Endothelial cell (in vitro differentiated cells): ENCODE measurements around the gene RBM5. TPM values are rescaled to one million over a fixed set of nuclear protein-coding genes. Genes with fewer than 3 reads are reported as not detected.

ENCODE experiments used
- DNase-seq: peaks from one replicate; pipeline ENCODE4 v3.0.0; 2021; ENCODE audit warnings: low spot score
- H3K27ac Mint-ChIP-seq: one replicate; pipeline ENCODE4 v1.8.0; 2021; ENCODE audit warnings: mixed read lengths, inconsistent platforms; ENCODE audit not compliant: unreplicated experiment
- H3K27me3 Mint-ChIP-seq: one replicate; pipeline ENCODE4 v1.8.0; 2021; ENCODE audit warnings: mild to moderate bottlenecking, moderate library complexity, mixed read lengths, inconsistent platforms; ENCODE audit not compliant: unreplicated experiment
- H3K36me3 Mint-ChIP-seq: one replicate; pipeline ENCODE4 v1.8.0; 2021; ENCODE audit warnings: mild to moderate bottlenecking, low read depth, mixed read lengths, inconsistent platforms; ENCODE audit not compliant: unreplicated experiment
- H3K4me1 Mint-ChIP-seq: one replicate; pipeline ENCODE4 v1.8.0; 2021; ENCODE audit warnings: mild to moderate bottlenecking, mixed read lengths, inconsistent platforms; ENCODE audit not compliant: unreplicated experiment
- H3K4me3 Mint-ChIP-seq: one replicate; pipeline ENCODE4 v1.8.0; 2021; ENCODE audit warnings: mild to moderate bottlenecking, mixed read lengths, inconsistent platforms; ENCODE audit not compliant: unreplicated experiment
- H3K9me3 Mint-ChIP-seq: one replicate; pipeline ENCODE4 v1.8.0; 2021; ENCODE audit warnings: mixed read lengths, inconsistent platforms; ENCODE audit not compliant: unreplicated experiment
- total RNA-seq: library from RNA; stranded (reverse); fragmentation: NEBNext Ultra II Directional; extraction: Animal tissue kit (Norgen Biotek cat#: 25700); gene quantifications from one replicate; pipeline ENCODE4 v1.2.1, GENCODE V29; 2021; ENCODE audit not compliant: unreplicated experiment
- TF ChIP-seq, protein P1 (sequence below): fragments of 200-600 bp; sonication (generic); IDR thresholded peaks from one replicate; pipeline ENCODE4 v1.5.0; 2021; ENCODE audit warnings: antibody characterized with exemption; ENCODE audit not compliant: unreplicated experiment

The RBM5 gene
- total RNA-seq, 1 donor from 2014 or later, result 219 TPM

DNA sequence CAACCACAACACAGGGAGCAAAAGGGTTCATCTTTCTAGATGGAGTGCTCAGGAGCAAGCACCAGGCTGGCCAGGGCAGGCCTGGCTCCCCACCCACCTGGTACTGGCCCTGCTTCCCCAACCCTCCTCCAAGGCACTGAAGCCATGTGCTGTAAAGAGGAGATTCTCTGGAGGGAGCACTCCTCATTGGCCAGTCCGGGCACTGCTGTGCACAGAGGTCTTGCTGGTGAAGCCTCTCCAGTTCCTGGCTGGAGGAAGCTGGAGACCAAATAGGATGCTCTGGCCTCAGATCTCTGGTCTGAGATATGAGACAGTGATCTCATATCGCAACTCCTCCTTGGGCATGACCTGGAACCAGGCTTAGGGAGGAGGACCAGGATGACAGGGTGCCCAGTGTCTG, 58.7 kb downstream of the RBM5 start:
- no peak overlapping the region for H3K27ac Mint-ChIP-seq
- H3K9me3 Mint-ChIP-seq, result no peaks in the 10 kb centered on the region
- peaks cover under 1% of the 10 kb centered on the region for H3K4me1 Mint-ChIP-seq
- peaks cover 8% of the 10 kb centered on the region for H3K27me3 Mint-ChIP-seq
- no peak overlapping the region for H3K4me3 Mint-ChIP-seq
- TF ChIP-seq, protein P1, sequence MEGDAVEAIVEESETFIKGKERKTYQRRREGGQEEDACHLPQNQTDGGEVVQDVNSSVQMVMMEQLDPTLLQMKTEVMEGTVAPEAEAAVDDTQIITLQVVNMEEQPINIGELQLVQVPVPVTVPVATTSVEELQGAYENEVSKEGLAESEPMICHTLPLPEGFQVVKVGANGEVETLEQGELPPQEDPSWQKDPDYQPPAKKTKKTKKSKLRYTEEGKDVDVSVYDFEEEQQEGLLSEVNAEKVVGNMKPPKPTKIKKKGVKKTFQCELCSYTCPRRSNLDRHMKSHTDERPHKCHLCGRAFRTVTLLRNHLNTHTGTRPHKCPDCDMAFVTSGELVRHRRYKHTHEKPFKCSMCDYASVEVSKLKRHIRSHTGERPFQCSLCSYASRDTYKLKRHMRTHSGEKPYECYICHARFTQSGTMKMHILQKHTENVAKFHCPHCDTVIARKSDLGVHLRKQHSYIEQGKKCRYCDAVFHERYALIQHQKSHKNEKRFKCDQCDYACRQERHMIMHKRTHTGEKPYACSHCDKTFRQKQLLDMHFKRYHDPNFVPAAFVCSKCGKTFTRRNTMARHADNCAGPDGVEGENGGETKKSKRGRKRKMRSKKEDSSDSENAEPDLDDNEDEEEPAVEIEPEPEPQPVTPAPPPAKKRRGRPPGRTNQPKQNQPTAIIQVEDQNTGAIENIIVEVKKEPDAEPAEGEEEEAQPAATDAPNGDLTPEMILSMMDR, result no peak
- no peak for DNase-seq
- H3K36me3 Mint-ChIP-seq, result no peaks in the 10 kb centered on the region

DNA sequence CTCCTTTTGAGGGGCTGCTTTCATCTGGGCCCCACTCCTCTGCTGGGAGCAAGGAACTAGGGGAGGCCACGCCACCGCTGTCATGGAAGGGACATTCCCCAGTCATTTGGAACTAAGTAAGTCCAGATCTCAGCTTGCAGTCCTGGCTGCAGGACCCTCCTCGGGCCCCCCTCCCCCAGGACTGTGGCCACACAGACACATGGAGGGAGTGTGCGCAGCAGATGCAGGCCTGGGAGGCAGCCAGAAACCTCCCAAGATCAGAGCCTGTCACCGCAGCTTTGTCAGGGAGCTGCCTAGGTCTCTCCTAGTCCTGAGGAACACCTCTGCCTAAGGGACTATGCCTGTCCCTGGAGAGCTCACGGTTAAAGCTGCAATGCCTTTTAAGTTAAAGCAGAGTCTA, 59.1 kb downstream of the RBM5 start:
- TF ChIP-seq, protein P1, result no peak
- H3K9me3 Mint-ChIP-seq, result no peaks in the 10 kb centered on the region
- no peaks in the 10 kb centered on the region for H3K36me3 Mint-ChIP-seq
- H3K4me1 Mint-ChIP-seq, result no peaks in the 10 kb centered on the region
- no peak for DNase-seq
- no peak overlapping the region for H3K27ac Mint-ChIP-seq
- peaks cover 10% of the 10 kb centered on the region for H3K27me3 Mint-ChIP-seq
- no peak overlapping the region for H3K4me3 Mint-ChIP-seq

DNA sequence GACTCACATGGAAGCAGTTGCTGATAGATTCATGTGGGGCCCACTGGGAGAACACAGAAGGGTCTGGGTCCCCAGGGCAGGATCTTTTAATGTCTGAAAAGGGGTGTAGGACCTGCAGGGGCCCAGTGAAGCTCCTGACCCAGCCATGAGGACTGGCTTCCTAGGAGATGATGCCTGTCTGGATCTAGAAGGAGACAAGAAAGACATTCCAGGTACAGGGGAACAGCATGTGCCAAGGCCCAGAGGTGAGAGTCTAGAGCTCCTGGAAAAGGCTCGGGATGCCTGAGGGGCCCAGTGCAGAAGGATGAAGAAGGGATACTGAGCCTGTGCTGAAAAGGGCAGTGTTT, 61.7 kb downstream of the RBM5 start:
- peaks cover 22% of the 10 kb centered on the region for H3K27me3 Mint-ChIP-seq

DNA sequence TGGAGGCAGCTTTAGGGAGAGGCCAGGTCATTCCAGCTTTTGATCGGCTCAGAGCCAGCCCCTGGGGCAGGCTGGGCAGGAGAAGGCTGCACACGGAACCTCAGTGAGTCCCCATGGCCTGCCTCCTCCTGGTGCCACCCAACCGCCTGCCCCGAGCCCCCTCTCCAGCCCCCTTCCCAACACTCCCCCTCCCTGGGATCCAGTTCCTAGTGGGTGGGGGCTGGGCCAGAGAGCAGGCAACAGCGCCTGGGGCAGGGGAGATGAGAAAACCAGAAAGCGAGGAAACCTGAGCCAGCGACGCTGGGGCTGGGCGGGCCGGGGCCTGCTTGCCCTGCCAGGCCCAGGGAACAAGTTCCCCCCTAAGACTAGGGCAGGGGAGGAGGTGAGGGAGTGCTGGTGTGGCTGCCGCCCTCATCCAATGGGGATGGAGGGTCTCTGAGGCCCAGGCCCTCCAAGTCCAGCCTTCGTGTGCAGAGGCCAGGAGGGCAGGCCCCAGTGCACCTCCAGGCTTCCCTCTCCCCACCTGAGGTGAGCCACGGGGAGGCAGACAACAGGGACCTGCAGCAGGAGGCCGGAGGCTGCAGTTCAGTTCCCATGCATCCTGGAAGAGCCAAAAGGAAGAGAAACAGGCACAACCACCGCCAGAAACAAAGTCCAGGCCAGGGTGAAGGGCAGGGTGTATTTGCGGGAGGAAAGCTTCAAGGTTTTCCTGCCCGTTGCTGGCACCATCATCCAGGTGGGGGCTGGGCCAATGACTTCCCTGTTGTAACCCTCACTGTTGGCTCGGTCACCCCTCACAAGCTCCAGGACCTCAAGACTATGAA, 62.4 kb downstream of the RBM5 start:
- no peaks in the 10 kb centered on the region for H3K36me3 Mint-ChIP-seq
- peaks cover 24% of the 10 kb centered on the region for H3K27me3 Mint-ChIP-seq
- TF ChIP-seq, protein P1, result no peak
- H3K4me1 Mint-ChIP-seq, result peaks cover 16% of the 10 kb centered on the region
- no peak overlapping the region for H3K27ac Mint-ChIP-seq
- no peak for DNase-seq
- H3K9me3 Mint-ChIP-seq, result no peaks in the 10 kb centered on the region
- no peak overlapping the region for H3K4me3 Mint-ChIP-seq

More for the DNA sequence above, 61.7 kb downstream of the RBM5 start:
- Mint-ChIP-seq H3K4me3 (no peak overlapping the region), H3K36me3 (no peaks in the 10 kb centered on the region), H3K27ac (no peak overlapping the region), H3K9me3 (no peaks in the 10 kb centered on the region), H3K4me1 (peaks cover 11% of the 10 kb centered on the region)
- DNase-seq, result no peak
- TF ChIP-seq, protein P1, result no peak

DNA sequence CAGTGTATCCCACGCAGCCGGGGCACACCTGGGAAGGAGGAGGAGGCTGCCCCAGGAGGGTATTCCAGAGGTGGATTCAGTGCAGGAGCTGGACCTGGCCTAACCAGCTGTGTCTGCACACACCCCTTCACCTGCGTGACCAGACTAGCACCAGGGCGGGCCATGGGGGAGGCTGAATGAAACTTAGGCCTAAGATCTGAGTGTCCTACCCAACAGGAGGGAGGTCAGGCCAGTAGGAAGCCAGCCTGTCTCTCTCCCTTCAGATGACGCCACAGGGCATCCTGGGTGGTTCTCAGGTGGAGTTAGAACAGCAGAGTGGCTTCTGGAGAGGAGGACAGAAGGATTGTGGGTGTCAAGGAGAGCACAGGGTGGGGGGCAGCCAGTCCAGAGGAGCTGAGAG, 63.0 kb downstream of the RBM5 start:
- TF ChIP-seq, protein P1, result no peak
- DNase-seq, result no peak
- H3K9me3 Mint-ChIP-seq, result no peaks in the 10 kb centered on the region
- H3K4me3 Mint-ChIP-seq, result no peak overlapping the region
- peaks cover 24% of the 10 kb centered on the region for H3K27me3 Mint-ChIP-seq
- no peak overlapping the region for H3K27ac Mint-ChIP-seq
- peaks cover 21% of the 10 kb centered on the region for H3K4me1 Mint-ChIP-seq
- H3K36me3 Mint-ChIP-seq, result no peaks in the 10 kb centered on the region
